BE2C (cell line): ENCODE data around the gene ADGRD1.

ENCODE experiments used
- DNase-seq: peaks from one replicate; pipeline ENCODE4 v3.0.0-alpha.2; 2020
- H3K27me3 ChIP-seq: fragments of 250-450 bp; sonication (Bioruptor Pico); 2 replicates; pipeline ENCODE4 v1.5.1; 2020; ENCODE audit warnings: mild to moderate bottlenecking
- H3K36me3 ChIP-seq: fragments of 250-450 bp; sonication (Bioruptor Pico); 2 replicates; pipeline ENCODE4 v1.5.1; 2020; ENCODE audit warnings: mild to moderate bottlenecking
- H3K4me1 ChIP-seq: fragments of 250-450 bp; sonication (Bioruptor Pico); 2 replicates; pipeline ENCODE4 v1.5.1; 2020
- H3K4me3 ChIP-seq: 2 replicates; pipeline ENCODE4 v1.5.1; 2011; ENCODE audit warnings: low read depth, low read length
- H3K9me3 ChIP-seq: fragments of 250-450 bp; sonication (Bioruptor Pico); 2 replicates; pipeline ENCODE4 v1.5.1; 2020
- TF ChIP-seq, protein P1 (sequence below): IDR thresholded peaks from 2 replicates; pipeline ENCODE4 v1.5.1; 2012; ENCODE audit warnings: mild to moderate bottlenecking, low read depth, low read length

ADGRD1 gene

DNA sequence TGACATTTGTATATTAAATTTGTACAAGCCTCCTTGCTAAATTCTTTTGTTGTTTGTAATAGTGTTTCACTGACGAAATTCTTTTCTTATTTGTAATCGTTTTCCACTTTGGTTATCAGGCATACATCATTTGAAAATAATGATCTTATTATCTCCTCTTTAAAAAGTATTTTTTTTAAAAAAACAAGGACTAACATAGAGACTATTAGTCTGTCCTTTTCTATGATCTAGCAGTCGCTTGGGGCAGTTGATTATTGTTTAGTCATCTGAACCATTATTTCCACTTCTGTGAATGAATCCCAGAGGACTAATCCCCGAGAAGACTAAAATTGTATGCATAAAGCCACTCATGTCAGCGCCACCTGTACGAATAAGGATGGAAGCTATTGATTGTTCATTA is 11.5 kb downstream of the ADGRD1 start:
- DNase-seq: no peak
- Histone ChIP-seq H3K4me3 (no peak overlapping the region), H3K36me3 (no peaks in the 10 kb centered on the region), H3K9me3 (no peaks in the 10 kb centered on the region), H3K27me3 (no peaks in the 10 kb centered on the region), H3K4me1 (peaks cover 7% of the 10 kb centered on the region)
- TF ChIP-seq, protein P1, sequence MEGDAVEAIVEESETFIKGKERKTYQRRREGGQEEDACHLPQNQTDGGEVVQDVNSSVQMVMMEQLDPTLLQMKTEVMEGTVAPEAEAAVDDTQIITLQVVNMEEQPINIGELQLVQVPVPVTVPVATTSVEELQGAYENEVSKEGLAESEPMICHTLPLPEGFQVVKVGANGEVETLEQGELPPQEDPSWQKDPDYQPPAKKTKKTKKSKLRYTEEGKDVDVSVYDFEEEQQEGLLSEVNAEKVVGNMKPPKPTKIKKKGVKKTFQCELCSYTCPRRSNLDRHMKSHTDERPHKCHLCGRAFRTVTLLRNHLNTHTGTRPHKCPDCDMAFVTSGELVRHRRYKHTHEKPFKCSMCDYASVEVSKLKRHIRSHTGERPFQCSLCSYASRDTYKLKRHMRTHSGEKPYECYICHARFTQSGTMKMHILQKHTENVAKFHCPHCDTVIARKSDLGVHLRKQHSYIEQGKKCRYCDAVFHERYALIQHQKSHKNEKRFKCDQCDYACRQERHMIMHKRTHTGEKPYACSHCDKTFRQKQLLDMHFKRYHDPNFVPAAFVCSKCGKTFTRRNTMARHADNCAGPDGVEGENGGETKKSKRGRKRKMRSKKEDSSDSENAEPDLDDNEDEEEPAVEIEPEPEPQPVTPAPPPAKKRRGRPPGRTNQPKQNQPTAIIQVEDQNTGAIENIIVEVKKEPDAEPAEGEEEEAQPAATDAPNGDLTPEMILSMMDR: no peak

DNA sequence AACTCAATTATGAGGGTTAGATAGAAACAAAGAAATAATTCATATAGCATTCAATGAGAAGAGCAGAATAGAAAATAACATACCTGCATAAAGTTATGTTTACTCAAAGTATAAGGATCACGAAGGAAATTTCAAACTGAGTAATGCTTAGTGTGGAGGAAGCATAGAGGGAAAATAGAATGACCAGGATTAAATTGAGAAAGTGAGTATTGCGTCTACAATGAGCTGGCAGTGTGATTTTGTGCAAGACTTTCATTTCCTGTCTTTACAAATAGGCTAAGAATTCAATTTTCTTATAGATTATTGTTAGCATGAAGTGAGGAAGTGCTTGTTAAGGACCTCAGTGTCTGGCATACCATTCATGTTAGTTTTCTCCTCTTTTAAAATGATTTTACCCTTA is 12.0 kb downstream of the ADGRD1 start:
- Histone ChIP-seq H3K9me3 (no peaks in the 10 kb centered on the region), H3K4me3 (no peak overlapping the region), H3K36me3 (no peaks in the 10 kb centered on the region), H3K4me1 (peaks cover 12% of the 10 kb centered on the region), H3K27me3 (no peaks in the 10 kb centered on the region)
- DNase-seq: no peak
- TF ChIP-seq, protein P1: no peak

DNA sequence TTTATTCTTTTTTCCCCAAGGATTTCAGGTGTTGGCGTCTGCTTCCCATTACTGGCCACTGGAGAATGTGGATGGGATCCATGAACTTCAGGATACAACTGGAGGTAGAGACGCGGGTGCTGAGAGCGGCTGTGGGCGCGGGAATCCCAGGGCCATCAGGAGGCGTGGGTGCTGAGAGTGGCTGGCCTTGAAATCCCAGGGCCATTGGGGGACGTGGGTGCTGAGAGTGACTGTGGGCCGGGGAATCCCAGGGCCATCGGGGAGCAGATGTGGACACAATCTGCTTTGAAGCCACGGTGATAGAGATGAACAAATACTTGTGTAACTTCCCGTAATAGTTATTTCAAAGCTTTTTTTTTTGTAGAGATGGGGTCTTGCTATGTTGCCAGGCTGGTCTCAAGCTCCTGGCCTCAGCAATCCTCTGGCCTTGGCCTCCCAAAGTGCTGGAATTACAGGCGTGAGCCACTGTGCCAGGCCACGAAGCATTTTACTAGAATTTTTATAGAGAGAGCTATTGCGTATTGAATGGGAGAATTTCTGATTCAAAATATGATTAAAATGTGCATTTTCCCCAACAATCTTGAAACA is 12.8 kb downstream of the ADGRD1 start:
- Histone ChIP-seq H3K4me1 (peaks cover 12% of the 10 kb centered on the region), H3K27me3 (no peaks in the 10 kb centered on the region)
- TF ChIP-seq, protein P1: no peak

DNA sequence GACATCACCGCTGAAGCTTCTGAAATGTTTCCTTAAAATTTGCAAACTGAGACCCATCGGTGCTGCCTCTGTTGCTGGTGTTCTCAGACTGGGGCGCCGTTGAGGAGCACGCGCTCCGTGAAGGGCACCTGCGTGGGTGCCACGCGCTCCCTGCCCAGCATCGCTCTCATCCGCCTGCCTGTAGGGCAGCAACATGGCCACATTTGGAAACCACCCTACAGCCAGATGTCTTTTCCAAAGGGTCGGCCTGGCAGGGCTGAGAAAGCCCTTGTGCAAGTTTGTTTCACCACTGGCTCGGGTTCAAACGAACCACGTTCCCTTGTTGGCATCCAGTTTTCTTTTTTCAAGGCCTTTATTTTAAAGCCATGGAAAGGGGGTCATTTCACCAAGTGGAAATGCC is 13.9 kb downstream of the ADGRD1 start:
- no peaks in the 10 kb centered on the region for H3K27me3 ChIP-seq
- H3K36me3 ChIP-seq: no peaks in the 10 kb centered on the region
- DNase-seq: no peak
- H3K9me3 ChIP-seq: no peaks in the 10 kb centered on the region
- H3K4me1 ChIP-seq: peaks cover 12% of the 10 kb centered on the region
- H3K4me3 ChIP-seq: no peak overlapping the region
- TF ChIP-seq, protein P1: no peak

More for the DNA sequence above, 12.8 kb downstream of the ADGRD1 start:
- H3K9me3 ChIP-seq: no peaks in the 10 kb centered on the region
- no peak overlapping the region for H3K4me3 ChIP-seq
- no peak for DNase-seq
- no peaks in the 10 kb centered on the region for H3K36me3 ChIP-seq

DNA sequence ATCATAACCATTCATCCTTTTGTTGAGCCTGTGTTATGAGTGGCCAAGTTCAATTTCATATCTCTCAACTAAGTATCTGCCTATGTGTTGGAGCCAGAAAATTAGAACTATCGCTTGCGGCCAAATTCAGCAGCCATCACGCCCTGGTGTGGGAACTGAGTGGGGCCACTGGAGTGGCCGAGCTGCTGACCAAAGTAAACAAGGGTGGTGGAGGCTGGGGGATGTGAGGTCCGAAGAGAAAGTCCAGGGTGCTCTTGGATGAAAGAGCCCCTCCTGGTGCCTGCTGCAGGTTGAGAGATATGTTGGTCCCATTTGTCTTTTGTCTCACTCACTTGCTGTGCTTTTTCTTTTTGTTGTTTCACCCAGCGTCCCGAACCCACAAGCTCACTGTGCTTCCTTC is 14.9 kb downstream of the ADGRD1 start:
- H3K9me3 ChIP-seq: no peaks in the 10 kb centered on the region
- no peaks in the 10 kb centered on the region for H3K27me3 ChIP-seq
- TF ChIP-seq, protein P1: no peak
- H3K4me3 ChIP-seq: no peak overlapping the region
- peaks cover 12% of the 10 kb centered on the region for H3K4me1 ChIP-seq
- no peak for DNase-seq
- H3K36me3 ChIP-seq: no peaks in the 10 kb centered on the region

DNA sequence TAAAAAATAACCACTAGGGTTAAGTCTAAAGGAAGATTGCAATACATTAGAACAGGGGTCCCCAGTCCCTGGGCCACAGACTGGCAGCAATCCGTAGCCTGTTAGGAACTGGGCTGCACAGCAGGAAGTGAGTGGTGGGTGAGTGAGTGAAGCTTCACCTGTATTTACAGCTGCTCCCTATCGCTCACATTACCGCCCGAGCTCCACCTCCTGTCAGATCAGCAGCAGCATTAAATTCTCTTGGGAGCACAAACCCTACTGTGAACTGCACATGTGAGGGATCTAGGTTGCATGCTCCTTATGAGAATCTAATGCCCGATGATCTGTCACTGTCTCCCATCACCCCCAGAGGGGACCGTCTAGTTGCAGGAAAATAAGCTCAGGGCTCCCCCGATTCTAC is 15.5 kb downstream of the ADGRD1 start:
- H3K4me3 ChIP-seq: no peak overlapping the region
- TF ChIP-seq, protein P1: no peak
- H3K36me3 ChIP-seq: no peaks in the 10 kb centered on the region
- no peaks in the 10 kb centered on the region for H3K27me3 ChIP-seq
- peaks cover 12% of the 10 kb centered on the region for H3K4me1 ChIP-seq
- no peaks in the 10 kb centered on the region for H3K9me3 ChIP-seq
- DNase-seq: no peak
